BLaER1 treated with 17β-estradiol and CSF1 and Interleukin-3, amounts not matched to agents 10 nM and 100 nM (cell line): ENCODE results near the gene NEK8.

ENCODE experiments used
- H3K27ac ChIP-seq, 11 experiments: shearing (Covaris generic); formaldehyde crosslinking; 2 replicates each; pipeline ENCODE4 v1.8.1; 2022
- H3K27me3 ChIP-seq, 11 experiments: shearing (Covaris generic); formaldehyde crosslinking; 2 replicates each; pipeline ENCODE4 v1.8.1; 2022
- H3K36me3 ChIP-seq, 11 experiments: shearing (Covaris generic); formaldehyde crosslinking; 2 replicates each; pipeline ENCODE4 v1.8.1; 2022
- H3K4me1 ChIP-seq, 10 experiments: shearing (Covaris generic); formaldehyde crosslinking; 2 replicates each; pipeline ENCODE4 v1.8.1; 2022
- H3K4me2 ChIP-seq, 11 experiments: shearing (Covaris generic); formaldehyde crosslinking; 2 replicates each; pipeline ENCODE4 v1.8.1; 2022
- H3K4me3 ChIP-seq, 10 experiments: shearing (Covaris generic); formaldehyde crosslinking; 2 replicates each; pipeline ENCODE4 v1.8.1; 2022
- H3K9ac ChIP-seq, 11 experiments: shearing (Covaris generic); formaldehyde crosslinking; 2 replicates each; pipeline ENCODE4 v1.8.1; 2022
- H3K9me3 ChIP-seq, 11 experiments: shearing (Covaris generic); formaldehyde crosslinking; replicated peaks in 1 of 11; 2 replicates each; pipeline ENCODE4 v1.8.1; 2022
- H4K20me1 ChIP-seq, 11 experiments: shearing (Covaris generic); formaldehyde crosslinking; 2 replicates each; pipeline ENCODE4 v1.8.1; 2022
- Cebpa-rat ChIP-seq, 11 experiments: shearing (Covaris generic); IDR thresholded peaks; 2 replicates each; pipeline ENCODE4 v1.8.1; 2022

NEK8 gene

GRCh38 chr17:28698253-28698941 is 30.2 kb upstream of the NEK8 start:
- H3K9ac ChIP-seq, result peak overlapping the region in 1 of 11 experiments; percentile 14; a peak in 1 of 22 replicates
- no peak for TF ChIP-seq Cebpa-rat (IDR thresholded peaks at IDR 0.05)
- no peak overlapping the region for H3K27ac ChIP-seq
- H4K20me1 ChIP-seq, result peaks cover 0 to 90% (median 15%) of the 10 kb centered on the region in 11 experiments; a peak in 13 of 22 replicates
- H3K4me3 ChIP-seq, result no peak overlapping the region
- H3K4me1 ChIP-seq, result no peaks in the 10 kb centered on the region
- peaks cover 100% of the 10 kb centered on the region in 11 experiments for H3K36me3 ChIP-seq
- H3K27me3 ChIP-seq, result no peaks in the 10 kb centered on the region
- no peak overlapping the region for H3K4me2 ChIP-seq
- H3K9me3 ChIP-seq, result no peaks in the 10 kb centered on the region

DNA sequence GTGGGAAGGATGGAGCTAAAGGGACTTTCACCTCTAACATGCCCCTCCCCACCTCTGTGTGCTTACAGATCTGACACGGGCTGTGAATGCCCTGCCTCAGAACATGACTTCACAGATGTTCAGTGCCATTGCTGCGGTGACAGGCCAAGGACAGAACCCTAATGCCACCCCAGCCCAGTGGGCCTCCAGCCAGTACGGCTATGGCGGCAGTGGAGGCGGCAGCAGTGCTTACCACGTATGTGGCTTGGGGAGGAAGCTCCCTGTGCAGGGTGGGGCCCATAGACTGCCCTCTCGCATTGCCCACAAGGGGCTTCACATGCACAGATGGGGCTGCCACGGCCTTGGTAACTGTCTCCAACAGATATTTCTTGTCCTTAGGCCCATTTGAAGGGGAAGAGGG is 28.3 kb upstream of the NEK8 start:
- Histone ChIP-seq H3K9me3 (no peaks in the 10 kb centered on the region), H3K9ac (no peak overlapping the region), H3K36me3 (peaks cover 95 to 100% (median 98%) of the 10 kb centered on the region in 11 experiments), H4K20me1 (peaks cover 0 to 98% (median 31%) of the 10 kb centered on the region in 11 experiments; a peak in 14 of 22 replicates), H3K4me1 (peaks cover 0 to 13% (median 2%) of the 10 kb centered on the region in 10 experiments; a peak in 6 of 20 replicates), H3K4me2 (no peak overlapping the region), H3K27me3 (no peaks in the 10 kb centered on the region), H3K4me3 (no peak overlapping the region), H3K27ac (no peak overlapping the region)
- no peak for TF ChIP-seq Cebpa-rat (IDR thresholded peaks at IDR 0.05)

DNA sequence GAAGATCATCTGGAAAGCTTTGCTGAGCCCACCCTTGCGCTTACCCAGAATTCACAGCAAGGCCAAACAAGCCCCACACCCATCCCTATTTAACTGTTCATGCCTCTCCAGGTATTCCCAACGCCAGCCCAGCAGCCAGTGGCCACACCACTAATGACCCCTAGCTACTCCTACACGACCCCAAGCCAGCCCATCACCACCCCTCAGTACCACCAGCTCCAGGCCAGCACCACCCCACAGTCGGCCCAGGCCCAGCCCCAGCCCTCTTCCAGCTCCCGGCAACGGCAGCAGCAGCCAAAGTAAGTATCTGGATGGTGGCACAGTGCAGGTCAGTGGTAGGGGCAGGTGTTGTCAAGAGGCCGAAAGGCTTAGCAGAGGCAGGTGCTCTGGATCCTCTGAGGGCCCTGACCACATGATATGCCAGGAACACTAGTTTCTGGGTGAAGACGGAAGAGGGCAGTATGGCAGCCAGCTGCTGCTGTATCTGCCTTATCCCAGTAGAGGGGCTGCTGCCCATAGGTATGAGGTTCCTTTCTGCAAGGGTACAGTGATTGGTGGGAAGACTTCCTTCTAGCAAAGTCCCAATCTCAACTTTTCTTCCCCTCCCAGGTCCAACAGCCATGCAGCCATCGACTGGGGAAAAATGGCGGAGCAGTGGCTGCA is 27.6 kb upstream of the NEK8 start:
- H3K9me3 ChIP-seq, result no peaks in the 10 kb centered on the region
- H3K27me3 ChIP-seq, result no peaks in the 10 kb centered on the region
- peaks cover 88 to 100% (median 95%) of the 10 kb centered on the region in 11 experiments for H3K36me3 ChIP-seq
- H3K4me3 ChIP-seq, result no peak overlapping the region
- no peak overlapping the region for H3K27ac ChIP-seq
- H3K4me1 ChIP-seq, result peaks cover 0 to 16% (median 4%) of the 10 kb centered on the region in 10 experiments; a peak in 6 of 20 replicates
- H3K4me2 ChIP-seq, result no peak overlapping the region
- no peak for TF ChIP-seq Cebpa-rat (IDR thresholded peaks at IDR 0.05)
- peaks cover 0 to 100% (median 31%) of the 10 kb centered on the region in 11 experiments; a peak in 14 of 22 replicates for H4K20me1 ChIP-seq
- no peak overlapping the region for H3K9ac ChIP-seq

GRCh38 chr17:28702026-28702751 is 26.4 kb upstream of the NEK8 start:
- TF ChIP-seq Cebpa-rat (IDR thresholded peaks at IDR 0.05), result no peak
- H3K27me3 ChIP-seq, result no peaks in the 10 kb centered on the region
- peaks cover 0 to 93% (median 30%) of the 10 kb centered on the region in 11 experiments; a peak in 14 of 22 replicates for H4K20me1 ChIP-seq
- no peak overlapping the region for H3K27ac ChIP-seq
- H3K4me1 ChIP-seq, result peaks cover 0 to 16% (median 4%) of the 10 kb centered on the region in 10 experiments; a peak in 6 of 20 replicates
- H3K36me3 ChIP-seq, result peaks cover 76 to 93% (median 86%) of the 10 kb centered on the region in 11 experiments
- no peak overlapping the region for H3K4me2 ChIP-seq
- H3K9ac ChIP-seq, result peak overlapping the region in 2 of 11 experiments; percentile 14 to 23; a peak in 1 of 22 replicates
- no peak overlapping the region for H3K4me3 ChIP-seq
- no peaks in the 10 kb centered on the region for H3K9me3 ChIP-seq

- no peak for TF ChIP-seq Cebpa-rat (IDR thresholded peaks at IDR 0.05)
- Histone ChIP-seq H3K27me3 (no peaks in the 10 kb centered on the region), H3K4me3 (no peak overlapping the region), H4K20me1 (peaks cover 0 to 88% (median 29%) of the 10 kb centered on the region in 11 experiments; a peak in 14 of 22 replicates), H3K36me3 (peaks cover 70 to 87% (median 80%) of the 10 kb centered on the region in 11 experiments), H3K27ac (no peak overlapping the region), H3K9me3 (no peaks in the 10 kb centered on the region), H3K9ac (peak overlapping the region in 1 of 11 experiments; percentile 14; a peak in 1 of 22 replicates), H3K4me2 (no peak overlapping the region), H3K4me1 (peaks cover 0 to 16% (median 4%) of the 10 kb centered on the region in 10 experiments; a peak in 6 of 20 replicates)
Measured at GRCh38 chr17:28702752-28703150, 25.8 kb upstream of the NEK8 start.

DNA sequence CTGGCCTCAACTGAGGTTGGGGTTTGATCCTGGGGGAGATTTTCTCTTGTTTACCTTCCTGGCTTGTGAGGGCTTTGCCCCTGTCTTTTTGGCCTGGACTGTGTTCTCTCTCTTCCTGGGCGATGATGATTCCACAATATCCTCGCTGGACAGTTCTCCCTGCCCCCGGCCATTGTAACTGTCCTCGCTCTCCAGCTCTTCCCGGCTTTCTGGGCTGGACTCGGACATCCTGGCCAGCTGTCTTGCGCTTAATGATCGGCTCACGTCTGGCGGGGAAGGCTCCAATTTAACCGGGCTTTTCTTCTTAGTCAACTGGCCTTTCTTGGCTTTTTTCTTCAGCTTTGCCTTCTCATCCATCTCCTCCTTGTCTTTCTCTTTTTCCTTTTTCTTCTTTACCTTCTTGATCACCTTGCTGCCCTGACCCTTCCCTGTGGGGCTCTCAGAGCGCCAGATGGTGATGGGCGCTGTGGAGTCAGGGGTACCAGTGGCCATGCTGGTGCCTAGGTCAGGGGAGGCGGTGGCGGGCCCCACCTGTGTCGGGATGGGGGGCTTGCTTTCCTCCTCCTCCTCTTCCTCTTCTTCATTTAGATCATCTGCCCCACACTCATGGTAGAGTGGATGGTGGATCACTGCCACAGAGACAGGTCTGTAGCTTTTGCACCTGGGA is 24.9 kb upstream of the NEK8 start:
- no peak overlapping the region for H3K4me2 ChIP-seq
- no peaks in the 10 kb centered on the region for H3K27me3 ChIP-seq
- TF ChIP-seq Cebpa-rat (IDR thresholded peaks at IDR 0.05), result no peak
- H3K4me1 ChIP-seq, result peaks cover 0 to 16% (median 4%) of the 10 kb centered on the region in 10 experiments; a peak in 6 of 20 replicates
- H3K36me3 ChIP-seq, result peaks cover 61 to 78% (median 71%) of the 10 kb centered on the region in 11 experiments
- peak overlapping the region in 2 of 11 experiments; percentile 29 to 52; a peak in 1 of 22 replicates for H3K9ac ChIP-seq
- no peak overlapping the region for H3K27ac ChIP-seq
- peaks cover 0 to 79% (median 20%) of the 10 kb centered on the region in 11 experiments; a peak in 14 of 22 replicates for H4K20me1 ChIP-seq
- no peak overlapping the region for H3K4me3 ChIP-seq
- no peaks in the 10 kb centered on the region for H3K9me3 ChIP-seq

GRCh38 chr17:28704219-28704858 is 24.2 kb upstream of the NEK8 start:
- H4K20me1 ChIP-seq, result peaks cover 0 to 72% (median 16%) of the 10 kb centered on the region in 11 experiments; a peak in 14 of 22 replicates
- peak overlapping the region in 2 of 11 experiments; percentile 29 to 52; a peak in 2 of 22 replicates for H3K9ac ChIP-seq
- H3K36me3 ChIP-seq, result peaks cover 54 to 71% (median 64%) of the 10 kb centered on the region in 11 experiments
- no peak for TF ChIP-seq Cebpa-rat (IDR thresholded peaks at IDR 0.05)
- no peaks in the 10 kb centered on the region for H3K27me3 ChIP-seq
- H3K4me3 ChIP-seq, result no peak overlapping the region
- H3K4me2 ChIP-seq, result no peak overlapping the region
- no peak overlapping the region for H3K27ac ChIP-seq
- H3K4me1 ChIP-seq, result peaks cover 0 to 16% (median 6%) of the 10 kb centered on the region in 10 experiments; a peak in 9 of 20 replicates
- H3K9me3 ChIP-seq, result no peaks in the 10 kb centered on the region
